CD14-positive monocyte (primary cell): ENCODE measurements around the gene MICAL2. TPM values are rescaled to one million over a fixed set of nuclear protein-coding genes. Genes with fewer than 3 reads are reported as not detected.

Experiments
- DNase-seq, 3 donors: peaks; one replicate each; pipeline ENCODE4 v3.0.0-alpha.2; 2011 to 2022
- H2AFZ ChIP-seq: 2 replicates; pipeline ENCODE4 v1.6.0; 2012; ENCODE audit warnings: mild to moderate bottlenecking, low read depth, low read length, inconsistent platforms; ENCODE audit not compliant: insufficient read depth, poor library complexity, severe bottlenecking
- H3K27ac ChIP-seq, 2 donors: 1 replicate in 1 of 2; 2 replicates in 1 of 2; pipeline ENCODE4 v1.5.1; 2012 to 2013; ENCODE audit warnings: low read length in 2 of 2, control low read depth in 1 of 2, inconsistent platforms in 1 of 2, low read depth in 1 of 2, mild to moderate bottlenecking in 1 of 2
- H3K27me3 ChIP-seq, 2 donors: one replicate each; pipeline versions ENCODE4 v1.6.0 to v1.6.1; 2011 to 2013; ENCODE audit warnings: low read length in 2 of 2; ENCODE audit not compliant: control insufficient read depth in 2 of 2, insufficient read depth in 2 of 2
- H3K36me3 ChIP-seq, 2 donors: replicated peaks in 1 of 2; 1 replicate in 1 of 2; 2 replicates in 1 of 2; pipeline versions ENCODE4 v1.5.1 to v1.6.1; 2012 to 2013; ENCODE audit warnings: low read length in 2 of 2, control low read depth in 1 of 2, inconsistent platforms in 1 of 2, mild to moderate bottlenecking in 1 of 2; ENCODE audit not compliant: insufficient read depth in 2 of 2, control insufficient read depth in 1 of 2
- H3K4me1 ChIP-seq, 2 donors: 1 replicate in 1 of 2; 2 replicates in 1 of 2; pipeline versions ENCODE4 v1.5.1 to v1.6.1; 2012 to 2013; ENCODE audit warnings: low read length in 2 of 2, control low read depth in 1 of 2, inconsistent platforms in 1 of 2, mild to moderate bottlenecking in 1 of 2, moderate library complexity in 1 of 2; ENCODE audit not compliant: insufficient read depth in 2 of 2, control insufficient read depth in 1 of 2
- H3K4me2 ChIP-seq: replicated peaks from 2 replicates; pipeline ENCODE3; 2012; ENCODE audit warnings: low read length, moderate library complexity, mild to moderate bottlenecking; ENCODE audit not compliant: poor library complexity, severe bottlenecking; ENCODE audit errors: extremely low read depth
- H3K4me3 ChIP-seq, 3 experiments: fragments of 200-600 bp in 1 of 3; sonication (generic) in 1 of 3; replicated peaks in 1 of 3; 1 replicate in 2 of 3; 2 replicates in 1 of 3; pipeline ENCODE4 v1.5.1; 2011 to 2013; ENCODE audit warnings: low read length in 3 of 3, mild to moderate bottlenecking in 3 of 3, control low read depth in 2 of 3, low read depth in 2 of 3, inconsistent platforms in 1 of 3, moderate library complexity in 1 of 3
- H3K79me2 ChIP-seq: 2 replicates; pipeline ENCODE4 v1.6.0; 2012; ENCODE audit warnings: mild to moderate bottlenecking, control low read depth, inconsistent platforms, low read length, moderate library complexity; ENCODE audit not compliant: insufficient read depth
- H3K9ac ChIP-seq: 2 replicates; pipeline ENCODE4 v1.6.0; 2017; ENCODE audit warnings: low read length, mild to moderate bottlenecking; ENCODE audit not compliant: insufficient read depth, poor library complexity, severe bottlenecking
- H3K9me3 ChIP-seq, 2 donors: replicated peaks in 1 of 2; 1 replicate in 1 of 2; 2 replicates in 1 of 2; pipeline versions ENCODE4 v1.5.1 to v1.6.1; 2012 to 2013; ENCODE audit warnings: low read length in 2 of 2, control low read depth in 1 of 2; ENCODE audit not compliant: control insufficient read depth in 1 of 2, insufficient read depth in 1 of 2
- H4K20me1 ChIP-seq: 2 replicates; pipeline ENCODE4 v1.6.0; 2012; ENCODE audit warnings: mild to moderate bottlenecking, low read length, control low read depth, moderate library complexity; ENCODE audit not compliant: insufficient read depth
- H3K27ac Mint-ChIP-seq, 7 donors: one replicate each; pipeline ENCODE4 v1.8.0; 2020; ENCODE audit warnings: mild to moderate bottlenecking in 7 of 7, mixed read lengths in 7 of 7, moderate library complexity in 6 of 7, inconsistent platforms in 2 of 7
- H3K27me3 Mint-ChIP-seq, 3 donors: one replicate each; pipeline ENCODE4 v1.8.0; 2021 to 2022; ENCODE audit warnings: low read depth in 3 of 3, mild to moderate bottlenecking in 3 of 3, mixed read lengths in 3 of 3, moderate library complexity in 3 of 3, inconsistent platforms in 1 of 3
- H3K36me3 Mint-ChIP-seq, 2 donors: one replicate each; pipeline ENCODE4 v1.8.0; 2020; ENCODE audit warnings: mixed read lengths in 2 of 2, inconsistent platforms in 1 of 2, mild to moderate bottlenecking in 1 of 2
- H3K4me1 Mint-ChIP-seq: one replicate; pipeline ENCODE4 v1.8.0; 2020; ENCODE audit warnings: mild to moderate bottlenecking, mixed read lengths
- H3K4me3 Mint-ChIP-seq, 2 donors: one replicate each; pipeline ENCODE4 v1.8.0; 2020; ENCODE audit warnings: mild to moderate bottlenecking in 2 of 2, mixed read lengths in 2 of 2, moderate library complexity in 1 of 2
- H3K9me3 Mint-ChIP-seq, 7 donors: one replicate each; pipeline ENCODE4 v1.8.0; 2020 to 2022; ENCODE audit warnings: mixed read lengths in 7 of 7, mild to moderate bottlenecking in 6 of 7, moderate library complexity in 6 of 7, inconsistent platforms in 2 of 7
- WGBS: methylation state at CpG from one replicate; pipeline ENCODE4 v1.1.5; 2013; ENCODE audit warnings: missing lambda C conversion rate; ENCODE audit not compliant: insufficient coverage; 5-methylcytosine and 5-hydroxymethylcytosine counted together
- intact Hi-C, 2 donors: fragments of 100-400 bp; cut with micrococcal nuclease; formaldehyde crosslinking; loops; one replicate each; pipeline versions ENCODE4 v1.15.0 to v1.15.1; 2023
- polyA plus RNA-seq, 3 donors: library from polyadenylated mRNA; depleted of rRNA in 1 of 3; unstranded in 2 of 3; stranded (reverse) in 1 of 3; fragments of 300-500 nt in 2 of 3; fragments of >200 nt in 1 of 3; fragmentation: Illumina TruSeq in 2 of 3; gene quantifications; 1 replicate in 2 of 3; 2 replicates in 1 of 3; pipeline ENCODE4 v1.2.3, GENCODE V29; 2012 to 2021
- TF ChIP-seq, protein P1 (sequence below): fragments of 200-600 bp; IDR thresholded peaks from one replicate; pipeline ENCODE4 v1.8.0; 2022; ENCODE audit warnings: antibody characterized with exemption, mild to moderate bottlenecking

MICAL2 gene
- polyA plus RNA-seq, 3 donors: 39.8 to 72.5 (median 44.0) TPM

DNA sequence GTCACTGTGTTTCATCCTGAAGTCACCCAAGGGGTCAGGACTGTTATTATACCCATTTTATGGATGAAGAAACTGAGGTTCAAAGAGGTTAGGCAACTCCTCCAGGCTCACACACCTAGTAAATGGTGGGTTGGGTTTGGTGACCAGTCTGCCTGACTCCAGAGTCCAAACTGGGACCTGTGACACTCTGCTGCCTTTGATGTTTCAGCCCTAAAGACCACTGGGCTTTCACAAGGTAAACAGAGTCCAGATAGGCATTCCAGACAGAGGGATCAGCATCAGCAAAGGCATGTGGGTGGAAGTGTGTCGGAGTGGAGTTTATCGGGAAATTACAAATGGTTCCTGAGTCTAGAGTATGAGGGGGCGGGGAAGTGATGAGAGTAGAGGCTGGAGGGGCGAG lies 38.5 kb downstream of the MICAL2 start:
- Mint-ChIP-seq H3K9me3 (no peaks in the 10 kb centered on the region), H3K27ac (peak overlapping the region in 1 of 7 donors; percentile 55), H3K4me3 (no peak overlapping the region), H3K4me1 (peaks cover 35% of the 10 kb centered on the region), H3K36me3 (peaks cover 57 to 74% of the 10 kb centered on the region in 2 donors), H3K27me3 (peaks cover 0 to 2% (median 1%) of the 10 kb centered on the region in 3 donors)
- Histone ChIP-seq H3K4me1 (peaks cover 0 to 19% of the 10 kb centered on the region in 2 donors), H3K36me3 (peaks cover 8 to 38% of the 10 kb centered on the region in 2 donors), H3K9me3 (no peaks in the 10 kb centered on the region), H4K20me1 (peaks cover 69% of the 10 kb centered on the region), H3K27ac (no peak overlapping the region), H2AFZ (no peak overlapping the region), H3K4me3 (no peak overlapping the region), H3K9ac (no peak overlapping the region), H3K4me2 (no peak overlapping the region), H3K27me3 (no peaks in the 10 kb centered on the region), H3K79me2 (no peaks in the 10 kb centered on the region)
- WGBS: 97% methylated on average over 4 of the region's 4 CpGs
- DNase-seq: no peak
- intact Hi-C loops: no loop called here
- TF ChIP-seq, protein P1, sequence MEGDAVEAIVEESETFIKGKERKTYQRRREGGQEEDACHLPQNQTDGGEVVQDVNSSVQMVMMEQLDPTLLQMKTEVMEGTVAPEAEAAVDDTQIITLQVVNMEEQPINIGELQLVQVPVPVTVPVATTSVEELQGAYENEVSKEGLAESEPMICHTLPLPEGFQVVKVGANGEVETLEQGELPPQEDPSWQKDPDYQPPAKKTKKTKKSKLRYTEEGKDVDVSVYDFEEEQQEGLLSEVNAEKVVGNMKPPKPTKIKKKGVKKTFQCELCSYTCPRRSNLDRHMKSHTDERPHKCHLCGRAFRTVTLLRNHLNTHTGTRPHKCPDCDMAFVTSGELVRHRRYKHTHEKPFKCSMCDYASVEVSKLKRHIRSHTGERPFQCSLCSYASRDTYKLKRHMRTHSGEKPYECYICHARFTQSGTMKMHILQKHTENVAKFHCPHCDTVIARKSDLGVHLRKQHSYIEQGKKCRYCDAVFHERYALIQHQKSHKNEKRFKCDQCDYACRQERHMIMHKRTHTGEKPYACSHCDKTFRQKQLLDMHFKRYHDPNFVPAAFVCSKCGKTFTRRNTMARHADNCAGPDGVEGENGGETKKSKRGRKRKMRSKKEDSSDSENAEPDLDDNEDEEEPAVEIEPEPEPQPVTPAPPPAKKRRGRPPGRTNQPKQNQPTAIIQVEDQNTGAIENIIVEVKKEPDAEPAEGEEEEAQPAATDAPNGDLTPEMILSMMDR: no peak

DNA sequence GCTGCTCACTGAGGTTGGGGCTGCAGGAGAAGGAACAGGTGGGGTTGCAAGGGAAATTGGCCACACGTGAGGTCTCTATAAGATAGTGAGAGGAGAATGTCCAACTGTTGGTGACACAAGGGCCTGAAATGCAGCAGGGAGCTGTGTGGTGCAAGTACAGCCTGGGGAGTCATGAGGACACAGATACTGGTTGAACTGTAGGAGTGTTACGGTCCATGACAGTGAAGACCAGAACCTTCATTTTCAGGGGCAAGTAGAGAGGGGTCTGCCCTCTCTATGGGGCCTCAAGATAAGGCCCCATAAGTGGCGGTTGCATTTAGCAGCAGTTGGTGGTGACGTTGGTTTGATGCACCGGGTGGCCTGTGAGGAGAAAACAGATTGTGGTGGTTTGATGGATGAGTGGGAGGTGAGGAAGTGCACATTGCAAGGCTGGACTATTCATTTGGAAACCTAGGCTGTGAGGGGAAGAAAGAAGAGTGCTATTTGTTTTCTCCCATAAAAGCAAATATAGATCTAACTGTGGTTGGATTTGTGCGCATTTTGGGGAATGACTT lies 39.4 kb downstream of the MICAL2 start:
- H3K27ac ChIP-seq: no peak overlapping the region
- H3K36me3 ChIP-seq: peaks cover 7 to 38% of the 10 kb centered on the region in 2 donors
- TF ChIP-seq, protein P1: no peak
- peaks cover 57 to 75% of the 10 kb centered on the region in 2 donors for H3K36me3 Mint-ChIP-seq
- H3K27me3 ChIP-seq: no peaks in the 10 kb centered on the region
- DNase-seq: no peak
- intact Hi-C loops: no loop called here
- peaks cover 35% of the 10 kb centered on the region for H3K4me1 Mint-ChIP-seq
- peak overlapping the region in 5 of 7 donors; percentile 38 to 73 (median 43) for H3K27ac Mint-ChIP-seq
- H3K9ac ChIP-seq: no peak overlapping the region
- peaks cover 61% of the 10 kb centered on the region for H4K20me1 ChIP-seq
- H3K4me1 ChIP-seq: peaks cover 0 to 19% of the 10 kb centered on the region in 2 donors
- no peaks in the 10 kb centered on the region for H3K79me2 ChIP-seq
- no peaks in the 10 kb centered on the region for H3K9me3 ChIP-seq
- H2AFZ ChIP-seq: no peak overlapping the region
- 27% methylated on average over 5 of the region's 6 CpGs for WGBS
- H3K4me2 ChIP-seq: no peak overlapping the region
- H3K27me3 Mint-ChIP-seq: peaks cover 0 to 2% (median 1%) of the 10 kb centered on the region in 3 donors
- no peak overlapping the region for H3K4me3 ChIP-seq
- no peaks in the 10 kb centered on the region for H3K9me3 Mint-ChIP-seq
- no peak overlapping the region for H3K4me3 Mint-ChIP-seq
